Measurements from ENCODE around the gene SMIM44. TPM values are rescaled to one million over a fixed set of nuclear protein-coding genes. Genes with fewer than 3 reads are reported as not detected.
A peak's percentile ranks its signal among the peaks of the same experiment; 100 is the strongest.
"Not testable (repeated sequence)": the region's sequence is repeated elsewhere in the genome, so short reads cannot be mapped to it uniquely, and the experiment has no call there.

The SMIM44 gene
- total RNA-seq, 1 donor from 2014 or later: not detected

- no peak for DNase-seq (ENCODE audit: low read depth)
These were observed 25.6 kb downstream of the SMIM44 start for GRCh38 chr19:3457528-3458228.

- DNase-seq (ENCODE audit: low read depth): no peak
These were observed 26.2 kb downstream of the SMIM44 start for GRCh38 chr19:3456925-3457527.

- DNase-seq (ENCODE audit: low read depth): no peak
These were observed 27.2 kb downstream of the SMIM44 start for GRCh38 chr19:3455960-3456601.

- no peak for DNase-seq (ENCODE audit: low read depth)
These were observed 27.8 kb downstream of the SMIM44 start for GRCh38 chr19:3455393-3455955.

GRCh38 chr19:3454656-3455392 lies 28.4 kb downstream of the SMIM44 start:
- DNase-seq (ENCODE audit: low read depth): no peak

- no peak for DNase-seq (ENCODE audit: low read depth)
These were observed 29.4 kb downstream of the SMIM44 start for GRCh38 chr19:3453840-3454239.

- not testable (repeated sequence) for DNase-seq (ENCODE audit: low read depth)
These were observed 30.4 kb downstream of the SMIM44 start for GRCh38 chr19:3452942-3453214.

- no peak for DNase-seq (ENCODE audit: low read depth)
These were observed 30.9 kb downstream of the SMIM44 start for GRCh38 chr19:3452171-3452941.

- DNase-seq (ENCODE audit: low read depth): no peak
These were observed 31.8 kb downstream of the SMIM44 start for GRCh38 chr19:3451451-3451866.

- DNase-seq (ENCODE audit: low read depth): peak; percentile 100
These were observed 32.3 kb downstream of the SMIM44 start for GRCh38 chr19:3450796-3451411.

GRCh38 chr19:3448616-3449334 lies 34.5 kb downstream of the SMIM44 start:
- no peak for DNase-seq (ENCODE audit: low read depth)

GRCh38 chr19:3446657-3447056 lies 36.6 kb downstream of the SMIM44 start:
- DNase-seq (ENCODE audit: low read depth): not testable (repeated sequence)

GRCh38 chr19:3444695-3445234 lies 38.5 kb downstream of the SMIM44 start:
- DNase-seq (ENCODE audit: low read depth): no peak

- no peak for DNase-seq (ENCODE audit: low read depth)
These were observed 39.2 kb downstream of the SMIM44 start for GRCh38 chr19:3443840-3444694.

- DNase-seq (ENCODE audit: low read depth): no peak
These were observed 40.7 kb downstream of the SMIM44 start for GRCh38 chr19:3442487-3443071.

- DNase-seq (ENCODE audit: low read depth): no peak
These were observed 41.3 kb downstream of the SMIM44 start for GRCh38 chr19:3441986-3442329.

- no peak for DNase-seq (ENCODE audit: low read depth)
These were observed 41.9 kb downstream of the SMIM44 start for GRCh38 chr19:3441089-3441985.

GRCh38 chr19:3440082-3440481 lies 43.2 kb downstream of the SMIM44 start:
- DNase-seq (ENCODE audit: low read depth): peak; percentile 19

All from renal cortical epithelial cell (primary cell).